22Rv1 (cell line): Measurements from ENCODE around the gene SNRPE.

Source experiments
- CTCF ChIP-seq: fragments of 450-650 bp; IDR thresholded peaks from 2 replicates; pipeline ENCODE4 v1.5.1; 2017; ENCODE audit warnings: mild to moderate bottlenecking
- ZFX ChIP-seq: fragments of 450-650 bp; IDR thresholded peaks from 2 replicates; pipeline ENCODE4 v1.6.1; 2017; ENCODE audit warnings: antibody characterized with exemption, borderline replicate concordance

DNA sequence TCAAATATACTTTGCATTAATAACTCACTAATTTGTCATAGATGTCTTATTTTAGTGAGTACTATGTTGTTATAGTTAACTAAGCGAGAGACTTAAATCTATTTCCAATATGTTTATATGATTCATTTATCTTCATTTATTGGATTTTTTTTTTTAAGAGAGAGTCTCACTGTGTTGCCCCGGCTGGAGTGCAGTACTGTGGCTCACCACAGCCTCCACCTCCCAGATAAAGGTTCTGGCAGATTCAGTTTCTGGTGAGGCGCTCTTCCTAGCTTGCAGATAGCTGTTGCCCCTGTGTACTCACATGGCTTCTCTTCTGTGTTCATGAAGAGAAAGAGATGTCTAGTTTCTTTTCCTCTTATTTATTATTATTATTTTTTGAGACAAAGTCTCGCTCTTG is 43.9 kb downstream of the SNRPE start:
- no peak for TF ChIP-seq CTCF
- TF ChIP-seq ZFX, result no peak
